HG02642 (cell line): ENCODE measurements around the gene CSF1.
"Not testable (repeated sequence)": the region's sequence is repeated elsewhere in the genome, so short reads cannot be mapped to it uniquely, and the experiment has no call there.

Source experiments
- ATAC-seq: cut with Tn5 transposase; IDR thresholded peaks from one replicate; pipeline ENCODE4 v1.9.1; 2021; ENCODE audit warnings: mild to moderate bottlenecking; ENCODE audit not compliant: unreplicated experiment, poor library complexity

CSF1 gene, protein sequence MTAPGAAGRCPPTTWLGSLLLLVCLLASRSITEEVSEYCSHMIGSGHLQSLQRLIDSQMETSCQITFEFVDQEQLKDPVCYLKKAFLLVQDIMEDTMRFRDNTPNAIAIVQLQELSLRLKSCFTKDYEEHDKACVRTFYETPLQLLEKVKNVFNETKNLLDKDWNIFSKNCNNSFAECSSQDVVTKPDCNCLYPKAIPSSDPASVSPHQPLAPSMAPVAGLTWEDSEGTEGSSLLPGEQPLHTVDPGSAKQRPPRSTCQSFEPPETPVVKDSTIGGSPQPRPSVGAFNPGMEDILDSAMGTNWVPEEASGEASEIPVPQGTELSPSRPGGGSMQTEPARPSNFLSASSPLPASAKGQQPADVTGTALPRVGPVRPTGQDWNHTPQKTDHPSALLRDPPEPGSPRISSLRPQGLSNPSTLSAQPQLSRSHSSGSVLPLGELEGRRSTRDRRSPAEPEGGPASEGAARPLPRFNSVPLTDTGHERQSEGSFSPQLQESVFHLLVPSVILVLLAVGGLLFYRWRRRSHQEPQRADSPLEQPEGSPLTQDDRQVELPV

DNA sequence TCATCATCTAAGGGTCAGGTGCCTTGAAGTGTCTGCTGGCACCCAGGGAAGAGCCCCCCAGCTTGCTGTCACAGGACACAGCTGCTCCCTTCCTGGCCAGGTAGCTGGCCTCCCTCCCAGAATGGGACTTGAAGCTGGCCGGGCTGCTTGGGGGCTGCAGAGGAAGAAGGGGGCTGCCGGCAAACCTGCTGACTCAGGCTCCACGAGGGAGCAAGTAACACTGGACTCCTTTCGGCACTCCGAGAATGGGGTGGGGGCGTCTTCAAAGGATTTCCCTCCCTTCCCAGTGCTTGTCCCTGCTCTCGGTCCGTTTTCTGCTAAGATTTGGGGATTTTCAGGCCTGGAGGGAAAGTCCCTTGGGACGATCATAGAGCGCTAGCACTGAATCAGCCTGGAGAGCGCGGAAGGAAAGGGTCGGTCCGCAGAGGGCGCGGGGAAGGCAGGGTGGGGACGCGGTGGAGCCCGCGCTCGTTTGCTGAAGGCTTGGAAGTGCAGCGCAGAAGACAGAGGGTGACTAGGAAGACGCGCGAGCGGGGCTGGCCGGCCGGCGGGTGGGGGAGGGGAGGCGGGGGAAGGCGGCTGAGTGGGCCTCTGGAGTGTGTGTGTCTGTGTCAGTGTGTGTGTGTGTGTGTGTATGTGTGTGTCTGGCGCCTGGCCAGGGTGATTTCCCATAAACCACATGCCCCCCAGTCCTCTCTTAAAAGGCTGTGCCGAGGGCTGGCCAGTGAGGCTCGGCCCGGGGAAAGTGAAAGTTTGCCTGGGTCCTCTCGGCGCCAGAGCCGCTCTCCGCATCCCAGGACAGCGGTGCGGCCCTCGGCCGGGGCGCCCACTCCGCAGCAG lies at the start of gene CSF1:
Gene CSF1 (plus strand): TSS at position 727 of the 840 bp plus-strand sequence. CDS start 175 bp downstream, outside the sequence.
- peak; percentile 29 for ATAC-seq

DNA sequence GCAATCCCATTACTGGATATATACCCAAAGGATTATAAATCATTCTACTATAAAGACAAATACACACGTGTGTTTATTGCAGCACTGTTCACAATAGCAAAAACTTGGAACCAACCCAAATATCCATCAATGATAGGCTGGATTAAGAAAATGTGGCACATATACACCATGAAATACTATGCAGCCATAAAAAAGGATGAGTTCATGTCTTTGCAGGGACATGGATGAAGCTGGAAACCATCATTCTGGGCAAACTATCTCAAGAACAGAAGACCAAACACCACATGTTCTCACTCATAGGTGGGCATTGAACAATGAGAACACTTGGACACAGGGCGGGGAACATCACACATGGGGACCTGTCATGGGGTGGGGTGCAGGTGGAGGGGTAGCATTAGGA lies 49.0 kb upstream of the CSF1 start:
- not testable (repeated sequence) for ATAC-seq

DNA sequence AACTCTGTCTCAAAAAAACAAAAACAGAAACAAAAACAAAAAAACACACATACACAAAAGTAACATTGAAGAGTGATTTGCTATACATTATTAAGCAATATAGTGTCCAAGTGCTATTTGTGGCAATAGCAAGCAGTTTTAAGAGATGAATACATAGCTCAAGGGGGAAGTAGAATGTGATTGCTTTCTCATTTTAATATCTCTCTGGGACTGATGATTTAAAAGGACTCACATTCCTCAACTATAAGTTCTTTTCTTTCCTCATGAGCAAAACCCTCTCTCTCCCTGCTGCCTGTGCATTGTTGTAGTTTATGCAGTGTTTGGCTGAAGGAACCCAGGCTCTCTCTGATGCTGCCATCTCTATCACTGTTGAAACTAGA lies 47.0 kb upstream of the CSF1 start:
- ATAC-seq: no peak

DNA sequence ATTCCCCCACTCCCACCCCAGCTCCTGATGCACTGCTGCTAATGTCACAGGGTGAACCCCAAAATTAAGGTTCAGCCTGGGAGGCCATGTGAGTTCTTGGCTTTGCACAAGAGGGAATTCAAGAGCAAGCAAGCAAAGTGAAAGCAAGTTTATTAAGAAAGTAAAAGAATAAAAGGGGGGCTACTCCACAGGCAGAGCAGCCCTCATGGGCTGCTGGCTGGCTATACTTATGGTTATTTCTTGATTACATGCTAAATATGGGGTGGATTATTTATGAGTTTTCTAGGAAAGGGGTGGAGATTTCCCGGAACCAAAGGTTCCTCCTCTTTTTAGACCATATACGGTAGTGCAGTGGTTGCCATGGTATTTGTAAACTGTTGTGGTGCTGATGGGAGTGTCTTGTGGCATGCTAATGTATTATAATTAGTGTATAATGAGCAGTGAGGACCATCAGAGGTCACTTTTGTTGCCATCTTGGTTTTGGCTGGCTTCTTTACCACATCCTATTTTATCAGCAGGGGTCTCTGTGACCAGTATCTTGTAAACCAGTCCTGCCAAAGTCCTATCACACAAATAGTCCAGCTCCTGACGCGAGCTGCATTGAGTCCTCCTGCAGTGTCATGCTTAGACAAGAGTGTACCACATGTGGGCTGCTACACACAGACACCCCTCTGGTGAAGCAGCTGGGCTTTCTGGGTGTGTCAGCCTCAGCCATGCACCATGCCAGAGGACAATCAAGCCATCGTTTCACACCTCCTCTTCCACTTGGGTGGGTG lies 46.4 kb upstream of the CSF1 start:
- ATAC-seq: no peak

DNA sequence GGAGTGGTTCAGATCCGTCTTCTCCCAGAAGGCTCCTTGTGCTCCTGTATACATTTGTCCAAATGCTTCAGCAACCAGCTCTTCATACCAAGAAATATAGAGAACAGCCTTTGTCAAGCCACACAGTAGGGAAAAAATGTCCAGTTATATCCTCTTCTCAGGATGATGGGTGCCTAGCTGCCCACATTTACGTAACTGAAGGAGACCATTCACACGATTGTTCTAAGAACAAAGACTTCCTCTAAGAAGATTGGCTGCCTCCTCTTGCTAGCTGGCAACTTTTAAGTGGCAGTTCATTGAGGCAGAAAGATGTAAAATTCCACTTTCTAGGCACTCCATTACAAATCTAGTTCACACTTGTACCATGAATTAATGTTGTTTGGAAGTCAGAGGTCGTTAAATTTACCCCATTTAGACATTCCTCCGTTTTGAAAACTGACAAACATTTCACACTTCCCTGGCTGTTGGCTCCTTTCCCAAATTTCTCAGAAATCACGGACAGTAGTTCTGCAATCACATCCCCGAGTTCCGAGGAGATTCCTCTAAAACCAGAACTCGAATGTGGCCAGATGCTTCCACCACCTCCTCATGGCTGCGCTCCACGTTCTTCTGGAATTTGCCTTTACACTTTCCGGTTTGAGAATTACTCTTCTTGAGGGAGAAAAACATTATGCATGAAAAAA lies 45.6 kb upstream of the CSF1 start:
- ATAC-seq: no peak

DNA sequence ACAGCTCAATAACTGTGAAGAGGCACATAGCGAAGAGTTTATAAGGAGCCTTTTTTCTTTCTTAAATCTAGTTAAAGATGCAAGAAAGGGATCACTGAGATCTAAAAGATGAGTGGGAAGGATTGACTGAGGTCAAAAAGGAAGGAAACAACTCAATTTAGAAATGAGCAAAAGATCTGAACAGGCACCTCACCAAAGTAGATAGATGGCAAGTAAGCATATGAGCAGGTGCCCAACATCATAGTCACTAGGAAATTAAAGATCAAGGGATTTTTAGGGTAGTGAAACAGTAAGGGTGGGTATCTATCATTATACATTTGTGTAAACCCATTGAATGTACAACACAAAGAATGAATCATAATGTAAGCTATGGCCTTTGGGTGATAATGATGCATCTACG lies 44.6 kb upstream of the CSF1 start:
- no peak for ATAC-seq

DNA sequence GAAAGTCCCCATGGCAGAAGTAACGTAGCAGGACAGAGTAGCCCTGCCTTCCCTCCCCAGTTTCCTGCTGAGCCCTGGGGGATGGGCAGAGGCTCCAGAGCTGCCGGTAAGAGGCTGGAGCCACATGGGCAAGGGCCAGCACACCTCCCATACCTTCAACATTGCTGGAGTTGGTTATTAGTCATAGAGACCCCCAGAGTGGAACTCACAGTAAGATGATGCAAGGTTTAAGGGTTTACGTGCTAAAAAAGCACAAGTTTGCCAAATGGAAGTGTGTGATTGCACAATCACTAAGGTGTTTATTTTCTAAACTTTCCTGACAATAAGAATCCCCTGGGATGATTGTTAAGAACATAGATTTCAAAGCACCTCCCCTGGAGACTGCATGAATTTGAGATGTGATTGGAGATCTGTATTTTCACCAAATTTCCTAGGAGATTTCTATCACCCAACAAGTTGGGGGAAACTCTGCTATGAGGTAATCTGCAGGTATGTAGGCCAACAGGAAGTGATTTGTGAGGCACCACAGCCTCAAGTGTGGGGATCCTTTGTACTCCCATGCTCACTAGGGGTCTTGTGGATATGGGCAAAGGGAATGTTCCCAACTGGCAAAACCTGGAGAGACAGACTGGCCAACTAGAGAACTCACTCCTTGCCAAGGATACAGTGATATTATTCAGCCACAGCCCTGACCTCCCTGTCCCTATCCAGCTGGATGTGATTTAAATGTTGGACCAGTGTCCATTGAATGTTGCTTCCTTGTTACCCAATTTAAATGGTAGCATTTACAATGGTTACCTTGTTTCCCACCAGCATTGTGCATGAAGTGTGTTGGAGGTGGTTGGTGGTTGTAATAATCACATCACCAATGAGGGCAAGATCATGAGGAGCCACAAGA lies 37.1 kb upstream of the CSF1 start:
- no peak for ATAC-seq

DNA sequence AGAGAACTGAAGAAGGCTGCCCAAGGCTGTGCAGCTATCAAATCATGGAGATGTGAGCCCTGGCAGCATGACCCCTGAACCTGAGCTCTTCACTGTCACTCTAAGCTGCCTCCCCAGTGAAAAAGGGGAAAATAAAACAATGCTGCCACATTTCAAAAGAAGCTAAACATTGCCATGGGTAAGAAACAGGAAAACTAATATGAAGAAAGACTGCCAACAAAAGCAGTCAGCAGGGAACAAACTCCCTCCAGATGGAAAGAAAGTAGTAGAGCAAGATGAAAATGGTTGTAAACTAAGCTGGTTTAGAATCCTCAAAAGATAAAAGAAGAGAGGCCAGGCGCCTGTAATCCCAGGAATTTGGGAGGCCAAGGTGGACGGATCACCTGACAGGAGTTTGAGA lies 36.2 kb upstream of the CSF1 start:
- ATAC-seq: no peak

DNA sequence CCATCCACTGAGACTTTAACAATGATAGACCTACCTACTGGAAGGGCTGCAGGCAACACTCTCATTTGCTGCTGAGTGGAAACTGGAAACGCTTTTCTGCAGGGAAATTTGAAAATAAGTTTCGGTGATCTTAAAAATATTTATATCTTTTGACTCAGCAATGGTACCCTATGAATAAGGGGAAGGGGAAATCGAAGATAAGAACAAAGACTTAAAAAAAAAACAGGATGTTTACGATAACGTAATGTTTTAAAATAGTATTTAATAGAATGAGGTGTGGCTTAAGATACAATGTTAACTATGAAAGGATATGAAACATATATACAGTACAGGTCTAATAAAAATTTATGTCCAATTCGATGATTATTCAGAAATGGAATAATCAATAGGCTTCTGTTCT lies 34.8 kb upstream of the CSF1 start:
- ATAC-seq: no peak

DNA sequence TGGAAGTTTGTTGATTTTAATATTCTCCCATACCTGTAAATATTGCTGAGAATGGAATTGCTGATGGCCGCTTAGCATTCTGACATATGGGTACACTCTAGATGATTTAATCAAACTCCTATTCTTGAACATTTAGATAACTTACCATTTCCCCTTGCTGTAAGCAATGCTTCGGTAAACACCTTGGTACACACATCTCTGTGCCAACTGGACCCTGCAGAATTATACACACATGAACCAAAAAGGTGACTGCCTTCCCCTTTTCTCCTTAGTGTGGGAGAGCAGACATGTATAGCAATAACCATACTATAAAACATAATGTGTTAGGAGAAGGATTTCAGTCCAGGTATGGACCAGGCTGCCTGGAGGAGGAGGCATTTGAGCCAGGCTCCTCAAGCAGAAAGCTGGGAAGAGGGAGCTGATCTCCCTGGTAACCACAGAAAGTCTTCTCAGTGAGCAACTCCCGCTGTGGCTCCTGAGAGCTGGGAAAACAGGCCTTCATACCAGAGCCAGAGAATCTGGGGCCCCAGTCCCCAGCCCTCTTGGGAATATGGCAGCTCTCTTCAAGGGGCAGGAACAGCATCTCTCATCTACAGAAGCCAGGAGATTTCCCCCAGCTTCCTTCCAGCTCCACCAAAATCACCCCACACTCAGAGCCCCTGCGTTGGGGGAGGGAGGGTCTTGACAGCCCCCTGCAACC lies 33.9 kb upstream of the CSF1 start:
- no peak for ATAC-seq

DNA sequence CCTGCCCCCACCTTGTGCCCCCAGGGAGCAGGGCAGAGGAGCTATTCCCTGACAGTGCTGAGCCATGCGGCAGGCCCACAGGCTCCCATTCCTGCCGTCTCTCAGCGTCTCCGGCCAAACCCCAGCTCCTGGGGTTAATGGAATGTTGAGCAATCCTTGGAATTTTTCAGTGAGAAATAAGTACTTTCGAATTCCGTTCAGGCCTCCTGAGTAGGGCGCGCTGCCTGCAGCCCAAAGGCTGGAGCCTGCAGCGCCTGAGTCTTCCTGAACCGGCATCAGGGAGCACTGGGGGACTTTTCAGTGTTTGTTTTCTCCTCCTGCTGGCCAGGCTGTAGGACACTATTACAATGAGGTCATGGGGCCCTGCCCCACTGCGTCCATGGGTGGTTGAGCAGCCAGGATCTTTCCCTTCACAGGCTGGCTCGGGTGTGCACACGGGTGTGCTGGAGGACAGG lies 33.3 kb upstream of the CSF1 start:
- ATAC-seq: no peak

DNA sequence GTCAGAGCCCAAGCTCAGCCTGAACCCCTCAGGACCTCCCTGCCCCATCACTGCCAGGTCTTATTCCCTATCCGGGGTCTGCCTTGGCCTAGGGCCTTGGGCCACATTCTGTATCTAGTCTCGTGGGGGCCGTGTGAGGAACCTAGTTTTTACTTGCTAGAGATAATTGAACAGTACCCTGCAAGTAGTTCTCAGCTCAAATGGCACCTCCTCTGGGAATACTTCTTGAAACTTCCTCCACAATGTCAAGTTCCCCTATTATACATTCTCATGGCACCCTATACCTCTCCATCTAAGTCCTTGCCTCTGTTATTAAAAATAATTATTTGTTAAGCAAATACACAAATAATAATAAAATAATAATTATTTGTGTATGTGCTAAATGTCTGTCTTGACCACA lies 32.9 kb upstream of the CSF1 start:
- ATAC-seq: no peak

DNA sequence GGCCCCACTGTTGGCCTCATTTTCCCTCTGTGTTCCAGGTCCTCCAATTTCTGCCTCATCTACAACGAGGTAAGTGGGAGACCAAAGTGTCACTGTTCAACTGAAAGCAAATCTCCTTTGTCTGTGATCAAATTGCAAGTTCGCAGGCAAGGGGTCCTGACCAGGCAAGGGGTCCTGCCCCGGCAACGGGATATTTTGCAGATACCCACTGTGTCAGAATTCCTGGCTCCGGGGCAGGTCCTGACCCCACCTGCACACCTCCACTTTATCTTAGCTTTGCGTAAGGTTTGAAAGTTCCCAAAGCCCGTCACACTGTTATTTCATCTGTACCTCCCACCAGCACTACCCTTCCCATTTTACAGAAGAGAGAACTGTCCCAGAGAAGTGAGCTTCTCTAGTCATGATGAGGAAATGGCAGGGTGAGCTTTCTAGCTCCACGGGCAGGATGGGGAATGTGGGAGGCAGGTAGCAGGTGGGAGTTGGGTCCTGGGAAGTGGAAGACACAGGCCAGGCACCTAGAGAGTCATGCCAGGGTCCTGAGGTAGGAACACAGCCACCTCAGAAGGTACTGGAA lies 32.0 kb upstream of the CSF1 start:
- ATAC-seq: no peak

DNA sequence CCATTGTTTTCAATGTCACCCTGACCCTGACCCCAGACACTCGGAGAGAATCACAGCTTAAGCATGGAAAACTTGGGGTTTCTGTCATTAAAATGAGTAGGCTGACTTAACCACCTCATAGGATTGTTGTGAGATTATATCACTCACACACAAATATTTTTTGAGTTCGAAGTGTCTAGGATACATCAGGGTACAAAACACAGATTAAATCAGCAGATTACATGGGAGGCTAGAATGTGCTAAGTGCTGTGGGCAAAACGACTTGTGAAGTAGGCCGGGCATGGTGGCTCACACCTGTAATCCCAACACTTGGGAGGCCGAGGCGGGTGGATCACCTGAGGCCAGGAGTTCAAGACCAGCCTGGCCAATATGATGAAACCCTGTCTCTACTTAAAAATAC lies 31.3 kb upstream of the CSF1 start:
- ATAC-seq: not testable (repeated sequence)

DNA sequence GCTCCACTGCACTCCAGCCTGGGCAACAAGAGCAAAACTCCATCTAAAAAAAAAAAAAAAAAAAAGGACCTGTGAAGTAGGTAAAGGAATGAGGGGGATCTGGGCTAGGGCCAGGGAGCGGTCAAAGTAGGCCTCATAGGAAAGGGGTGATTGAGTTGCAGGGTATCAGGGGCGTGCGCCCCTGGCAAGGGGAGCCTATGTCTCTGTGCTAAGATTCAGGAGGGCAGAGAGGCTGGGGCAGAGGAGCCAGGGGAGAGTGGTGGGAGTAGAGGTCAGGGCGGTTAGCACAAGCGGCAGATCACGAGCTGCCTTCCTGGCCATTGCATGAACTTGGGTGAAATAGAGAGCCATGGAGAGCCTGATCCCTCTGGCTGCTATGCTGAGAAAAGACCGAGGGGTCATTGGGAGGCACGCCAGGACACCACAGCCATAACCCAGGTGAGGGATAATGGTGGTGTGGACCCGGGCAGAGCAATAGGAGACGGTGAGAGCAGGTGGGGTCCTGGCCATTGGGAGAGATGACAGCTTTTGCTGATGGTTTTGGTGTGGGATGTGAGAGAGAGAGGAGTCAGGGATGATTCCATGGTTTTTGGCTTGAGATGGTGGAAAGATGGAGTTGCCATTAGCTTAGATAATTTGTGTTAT lies 30.6 kb upstream of the CSF1 start:
- no peak for ATAC-seq

DNA sequence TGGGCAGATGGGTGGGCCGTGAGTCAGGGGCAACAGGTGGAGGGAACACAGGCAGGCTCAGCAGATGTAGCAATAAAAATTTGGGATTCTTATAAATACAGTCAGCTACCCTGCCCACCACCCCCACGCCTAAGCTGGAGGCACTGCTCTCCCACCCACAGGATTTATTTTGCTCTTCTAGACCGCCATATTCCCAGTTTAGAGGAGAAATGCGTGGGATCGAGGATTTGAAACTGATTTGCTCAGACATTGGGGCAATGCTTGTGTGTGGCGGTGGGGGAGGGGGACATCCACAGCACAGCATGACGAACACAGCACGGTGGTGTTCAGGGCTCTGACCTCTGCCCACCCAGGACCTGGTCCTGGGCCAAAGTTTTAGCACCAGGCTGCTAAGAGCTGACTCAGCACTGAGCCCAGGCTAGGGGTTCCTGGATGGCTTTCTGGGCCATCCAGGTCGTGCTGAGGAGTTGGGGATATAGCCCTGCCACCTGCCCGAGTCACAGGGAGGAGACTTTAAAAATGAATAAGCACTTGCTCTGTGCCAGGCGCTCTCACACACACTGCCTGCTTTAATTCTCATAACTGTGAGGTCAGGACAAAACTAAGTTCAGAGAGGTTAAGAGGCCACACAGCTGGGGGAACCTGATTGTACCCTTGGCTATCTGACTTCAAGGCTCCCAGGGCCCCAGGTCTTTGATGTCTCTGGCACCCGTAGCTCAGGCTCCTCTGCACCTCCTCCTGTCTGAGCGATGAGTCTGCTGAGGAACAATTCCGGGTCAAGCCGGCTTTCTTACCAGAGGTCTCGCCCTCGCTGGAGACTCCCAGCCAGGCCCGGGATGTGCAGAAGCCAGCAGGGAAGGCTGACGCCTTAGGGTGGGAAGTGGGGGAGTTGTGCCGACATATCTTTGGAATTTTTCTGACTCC lies 29.4 kb upstream of the CSF1 start:
- ATAC-seq: no peak
